Gastroesophageal sphincter (tissue), 4 donors: ENCODE measurements around the gene BDP1. TPM values are rescaled to one million over a fixed set of nuclear protein-coding genes. Genes with fewer than 3 reads are reported as not detected.
"Not testable (repeated sequence)": the region's sequence is repeated elsewhere in the genome, so short reads cannot be mapped to it uniquely, and the experiment has no call there.

Experiments
- ATAC-seq: fragments of 150-250 bp; one replicate; pipeline ENCODE4 v1.9.1; 2016; ENCODE audit warnings: mild to moderate bottlenecking, moderate library complexity
- H3K27ac ChIP-seq, 4 donors: fragments of 200-600 bp; sonication (generic) in 3 of 4; 1 replicate in 3 of 4; 2 replicates in 1 of 4; pipeline ENCODE4 v1.5.1; 2016 to 2019
- H3K27me3 ChIP-seq: fragments of 200-600 bp; sonication (generic); one replicate; pipeline ENCODE4 v1.5.1; 2019
- H3K36me3 ChIP-seq, 2 donors: fragments of 200-600 bp; sonication (generic); one replicate each; pipeline ENCODE4 v1.5.1; 2019; ENCODE audit warnings: control low read depth in 1 of 2
- H3K4me1 ChIP-seq, 3 donors: fragments of 200-600 bp; sonication (generic); 1 replicate in 2 of 3; 2 replicates in 1 of 3; pipeline ENCODE4 v1.5.1; 2016 to 2019; ENCODE audit warnings: control low read depth in 2 of 3
- H3K4me3 ChIP-seq, 2 donors: fragments of 200-600 bp; sonication (generic); one replicate each; pipeline ENCODE4 v1.5.1; 2019; ENCODE audit warnings: mild to moderate bottlenecking in 1 of 2, moderate library complexity in 1 of 2
- H3K9me3 ChIP-seq, 3 donors: fragments of 200-600 bp; sonication (generic); one replicate each; pipeline ENCODE4 v1.5.1; 2017 to 2019; ENCODE audit warnings: control low read depth in 2 of 3
- CTCF ChIP-seq, 4 experiments: fragments of 200-600 bp in 2 of 4; fragments of 450-650 bp in 2 of 4; sonication (generic) in 1 of 4; IDR thresholded peaks; one replicate each; pipeline ENCODE4 v1.5.1; 2017 to 2019; ENCODE audit warnings: antibody characterized with exemption in 4 of 4, mild to moderate bottlenecking in 2 of 4, moderate library complexity in 2 of 4
- EP300 ChIP-seq: sonication (generic); formaldehyde crosslinking; IDR thresholded peaks from one replicate; pipeline ENCODE4 v1.6.1; 2017; ENCODE audit warnings: antibody characterized with exemption, mild to moderate bottlenecking
- POLR2A ChIP-seq, 2 donors: fragments of 450-650 bp; IDR thresholded peaks; one replicate each; pipeline ENCODE4 v1.6.1; 2017; ENCODE audit warnings: antibody characterized with exemption in 2 of 2, mild to moderate bottlenecking in 2 of 2, moderate library complexity in 1 of 2
- POLR2AphosphoS5 ChIP-seq: sonication (generic); formaldehyde crosslinking; IDR thresholded peaks from one replicate; pipeline ENCODE4 v1.6.1; 2017; ENCODE audit warnings: antibody characterized with exemption
- WGBS, 2 donors: methylation state at CpG; one replicate each; pipeline ENCODE4 v1.1.5; 2018; ENCODE audit warnings: low coverage in 1 of 2; 5-methylcytosine and 5-hydroxymethylcytosine counted together
- small RNA-seq, 4 donors: library from RNA; depleted of rRNA; stranded (forward); fragments of <200 nt; gene quantifications; one replicate each; pipeline ENCODE3, GENCODE V24; 2016
- total RNA-seq, 4 donors: library from RNA; depleted of rRNA; stranded (reverse); fragments of >200 nt; gene quantifications; one replicate each; pipeline ENCODE4 v1.1.0, GENCODE V29; 2016

The BDP1 gene
- total RNA-seq, 4 donors from 2014 or later = 26.1 to 48.9 (median 31.6) TPM

- Histone ChIP-seq H3K4me3 (no peak overlapping the region), H3K27me3 (no peaks in the 10 kb centered on the region), H3K36me3 (peaks cover 0 to 82% of the 10 kb centered on the region in 2 donors), H3K9me3 (no peaks in the 10 kb centered on the region), H3K4me1 (peaks cover 0 to 9% (median 0%) of the 10 kb centered on the region in 3 donors), H3K27ac (peak overlapping the region in 1 of 4 donors; percentile 3)
- 100% methylated on average over 1 of the region's 1 CpG; no CpG with 5 or more reads in 1 of the 2 donors for WGBS, 2 donors
- TF ChIP-seq CTCF (IDR thresholded peaks at IDR 0.05) (no peak), EP300 (no peak), POLR2A (IDR thresholded peaks at IDR 0.05) (no peak)
- ATAC-seq = no peak
These were observed 145.3 kb downstream of the BDP1 start for GRCh38 chr5:71600783-71601182.

- peaks cover 0 to 9% (median 0%) of the 10 kb centered on the region in 3 donors for H3K4me1 ChIP-seq
- H3K9me3 ChIP-seq = no peaks in the 10 kb centered on the region
- H3K27me3 ChIP-seq = no peaks in the 10 kb centered on the region
- H3K4me3 ChIP-seq = no peak overlapping the region
- WGBS, 2 donors = 68 to 69% methylated on average over 5 to 6 of the region's 6 CpGs
- peak overlapping the region in 1 of 4 donors; percentile 3 for H3K27ac ChIP-seq
- peaks cover 0 to 78% of the 10 kb centered on the region in 2 donors for H3K36me3 ChIP-seq
- TF ChIP-seq POLR2A (IDR thresholded peaks at IDR 0.05) (no peak), CTCF (IDR thresholded peaks at IDR 0.05) (peak; percentile 19 to 49 (median 32)), POLR2AphosphoS5 (peak; percentile 22), EP300 (no peak)
- no peak for ATAC-seq
These were observed 146.0 kb downstream of the BDP1 start for GRCh38 chr5:71601222-71602026.

DNA sequence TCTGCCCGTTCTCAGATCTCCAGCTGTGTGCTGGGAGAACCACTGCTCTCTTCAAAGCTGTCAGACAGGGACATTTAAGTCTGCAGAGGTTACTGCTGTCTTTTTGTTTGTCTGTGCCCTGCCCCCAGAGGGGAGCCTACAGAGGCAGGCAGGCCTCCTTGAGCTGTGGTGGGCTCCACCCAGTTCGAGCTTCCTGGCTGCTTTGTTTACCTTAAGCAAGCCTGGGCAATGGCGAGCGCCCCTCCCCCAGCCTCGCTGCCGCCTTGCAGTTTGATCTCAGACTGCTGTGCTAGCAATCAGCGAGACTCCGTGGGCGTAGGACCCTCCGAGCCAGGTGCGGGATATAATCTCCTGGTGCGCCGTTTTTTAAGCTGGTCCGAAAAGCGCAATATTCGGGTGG, 154.5 kb downstream of the BDP1 start:
- 93% methylated on average over 9 of the region's 16 CpGs; no CpG with 5 or more reads in 1 of the 2 donors for WGBS, 2 donors
- not testable (repeated sequence) for H3K27me3 ChIP-seq, H3K9me3 ChIP-seq, H3K4me1 ChIP-seq, ATAC-seq, H3K4me3 ChIP-seq, H3K27ac ChIP-seq
- H3K36me3 ChIP-seq = peaks cover 0 to 55% of the 10 kb centered on the region in 2 donors

DNA sequence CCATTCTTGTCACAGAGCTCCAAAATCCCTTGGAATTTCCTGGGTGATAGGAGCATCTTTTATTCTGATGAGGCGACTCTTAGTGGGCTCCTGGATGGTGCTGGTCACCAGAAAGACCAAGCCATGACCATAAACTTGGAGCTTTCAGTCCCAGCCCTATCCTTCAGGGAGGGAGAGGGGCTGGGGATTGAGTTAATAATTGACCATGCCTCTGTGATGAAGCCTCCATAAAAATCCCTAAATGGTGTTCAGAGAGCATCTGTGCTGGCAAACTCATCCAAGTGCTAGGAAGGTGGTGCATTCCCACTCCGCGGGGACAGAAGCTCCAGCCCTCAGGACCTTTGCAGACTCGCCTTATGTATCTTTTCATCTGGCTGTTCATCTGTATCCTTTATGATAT, 160.4 kb downstream of the BDP1 start:
- Histone ChIP-seq H3K4me3 (no peak overlapping the region), H3K27me3 (no peaks in the 10 kb centered on the region), H3K36me3 (peaks cover 0 to 83% of the 10 kb centered on the region in 2 donors), H3K4me1 (no peaks in the 10 kb centered on the region), H3K27ac (no peak overlapping the region), H3K9me3 (no peaks in the 10 kb centered on the region)
- TF ChIP-seq POLR2AphosphoS5 (no peak), EP300 (no peak), POLR2A (IDR thresholded peaks at IDR 0.05) (no peak), CTCF (IDR thresholded peaks at IDR 0.05) (no peak)
- ATAC-seq = no peak
- WGBS, 2 donors = 20 to 67% methylated on average over 1 to 3 of the region's 4 CpGs

Small RNAs within 50 kb of the gene (small RNA-seq; reads per million reads assigned to genes)
- 0 reads per million in 4 donors for gene HMGN1P12

Other genes with a start within 250 kb of the BDP1 start
- gene MCCC2, start 131.7 kb downstream of the BDP1 start, total RNA-seq = 10 to 100 TPM; 21.4 to 35.3 (median 26.0) TPM